Ishikawa (cell line): ENCODE data around the gene CTSS.

Source experiments
- CEBPB ChIP-seq: IDR thresholded peaks from 2 replicates; pipeline ENCODE4 v1.6.1; 2012
- CREB1 ChIP-seq: IDR thresholded peaks from 2 replicates; pipeline ENCODE4 v1.6.1; 2012; ENCODE audit warnings: low read depth
- EGR1 ChIP-seq: IDR thresholded peaks from 2 replicates; pipeline ENCODE4 v1.6.1; 2012
- EP300 ChIP-seq: IDR thresholded peaks from 2 replicates; pipeline ENCODE4 v1.6.1; 2012; ENCODE audit warnings: borderline replicate concordance
- FOXM1 ChIP-seq: IDR thresholded peaks from 2 replicates; pipeline ENCODE4 v1.6.1; 2012; ENCODE audit warnings: low read depth, borderline replicate concordance
- NFIC ChIP-seq: IDR thresholded peaks from 2 replicates; pipeline ENCODE4 v1.6.1; 2012
- RAD21 ChIP-seq: IDR thresholded peaks from 2 replicates; pipeline ENCODE4 v1.6.1; 2012; ENCODE audit warnings: low read depth
- TAF1 ChIP-seq: IDR thresholded peaks from 2 replicates; pipeline ENCODE4 v1.6.1; 2012; ENCODE audit warnings: low read depth, mild to moderate bottlenecking
- TCF12 ChIP-seq: IDR thresholded peaks from 2 replicates; pipeline ENCODE4 v1.6.1; 2012; ENCODE audit warnings: low read depth
- TEAD4 ChIP-seq: IDR thresholded peaks from 2 replicates; pipeline ENCODE4 v1.6.1; 2012
- YY1 ChIP-seq: IDR thresholded peaks from 2 replicates; pipeline ENCODE4 v1.6.1; 2012; ENCODE audit warnings: low read depth
- ZBTB7A ChIP-seq: IDR thresholded peaks from 2 replicates; pipeline ENCODE4 v1.6.1; 2012; ENCODE audit warnings: low read depth
- TF ChIP-seq, protein P1 (sequence below): IDR thresholded peaks from 2 replicates; pipeline ENCODE4 v1.6.1; 2012
- TF ChIP-seq, protein P2 (sequence below): IDR thresholded peaks from 2 replicates; pipeline ENCODE4 v1.6.1; 2012
- TF ChIP-seq, protein P3 (sequence below): IDR thresholded peaks from 2 replicates; pipeline ENCODE4 v1.6.1; 2012; ENCODE audit warnings: low read depth, mild to moderate bottlenecking

CTSS gene

DNA sequence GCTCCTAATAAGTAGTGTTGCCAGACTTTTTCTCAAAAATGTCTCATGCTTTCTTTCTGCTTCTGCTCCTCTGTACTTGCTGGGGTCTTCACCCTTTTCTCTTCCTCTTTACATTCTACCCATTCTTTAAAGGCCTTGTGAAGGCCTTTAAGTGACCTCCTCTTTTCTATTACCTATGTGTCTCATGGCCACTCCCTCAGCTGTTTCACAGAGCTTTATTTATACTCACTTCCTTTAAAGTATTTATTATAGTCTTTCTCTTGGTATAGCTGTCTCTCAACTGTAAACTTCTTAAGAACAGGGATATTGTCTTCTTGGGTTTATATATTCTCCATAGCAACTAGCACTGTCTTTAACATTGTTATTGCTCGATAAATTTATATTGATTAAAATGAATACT lies 69.4 kb downstream of the CTSS start:
- TF ChIP-seq ZBTB7A (no peak), TAF1 (no peak), CREB1 (no peak), EP300 (no peak), TCF12 (no peak), EGR1 (no peak), FOXM1 (no peak), YY1 (no peak), NFIC (no peak)
- TF ChIP-seq, protein P1, sequence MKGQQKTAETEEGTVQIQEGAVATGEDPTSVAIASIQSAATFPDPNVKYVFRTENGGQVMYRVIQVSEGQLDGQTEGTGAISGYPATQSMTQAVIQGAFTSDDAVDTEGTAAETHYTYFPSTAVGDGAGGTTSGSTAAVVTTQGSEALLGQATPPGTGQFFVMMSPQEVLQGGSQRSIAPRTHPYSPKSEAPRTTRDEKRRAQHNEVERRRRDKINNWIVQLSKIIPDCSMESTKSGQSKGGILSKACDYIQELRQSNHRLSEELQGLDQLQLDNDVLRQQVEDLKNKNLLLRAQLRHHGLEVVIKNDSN, result no peak
- TF ChIP-seq, protein P2, sequence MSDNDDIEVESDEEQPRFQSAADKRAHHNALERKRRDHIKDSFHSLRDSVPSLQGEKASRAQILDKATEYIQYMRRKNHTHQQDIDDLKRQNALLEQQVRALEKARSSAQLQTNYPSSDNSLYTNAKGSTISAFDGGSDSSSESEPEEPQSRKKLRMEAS, result no peak

DNA sequence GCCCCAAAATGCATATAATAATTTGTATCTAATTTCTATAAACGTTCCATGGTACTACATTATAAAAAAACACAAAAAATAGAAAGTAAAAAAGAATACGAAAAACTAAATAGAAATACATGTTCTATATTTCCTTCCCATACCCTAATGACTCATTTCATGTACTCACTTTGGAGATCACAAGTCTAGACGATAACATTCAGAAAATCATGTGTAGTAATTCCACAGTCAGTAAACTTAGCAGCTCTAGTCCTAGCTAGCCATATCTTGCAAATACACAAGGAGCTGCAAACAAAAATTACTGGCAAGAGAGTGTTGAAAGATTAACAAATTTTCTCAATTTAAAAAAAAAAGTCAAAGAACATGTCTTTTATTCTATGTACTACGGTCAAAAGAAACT lies 70.0 kb downstream of the CTSS start:
- TF ChIP-seq TAF1, result no peak

DNA sequence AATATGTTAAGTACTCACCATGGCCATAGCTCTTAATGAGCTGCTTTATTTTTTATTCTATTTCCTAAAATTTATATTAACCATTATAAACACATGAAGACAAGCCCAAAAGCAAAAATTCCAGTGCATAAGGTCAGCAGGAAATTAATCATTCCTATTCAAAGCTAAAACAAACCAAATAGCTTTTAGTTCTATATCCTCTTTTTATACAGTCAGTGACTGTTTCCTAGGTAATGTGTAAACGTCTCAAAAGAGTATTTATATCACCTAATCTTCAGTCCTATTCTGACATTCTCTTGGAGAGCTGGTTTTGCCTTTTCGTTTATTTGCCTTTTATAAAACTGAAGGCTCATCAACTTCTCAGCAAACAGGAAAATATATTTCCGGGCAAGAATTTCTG lies 72.9 kb downstream of the CTSS start:
- no peak for TF ChIP-seq CEBPB
- no peak for TF ChIP-seq TAF1
- TF ChIP-seq YY1, result no peak
- TF ChIP-seq NFIC, result no peak
- no peak for TF ChIP-seq RAD21

DNA sequence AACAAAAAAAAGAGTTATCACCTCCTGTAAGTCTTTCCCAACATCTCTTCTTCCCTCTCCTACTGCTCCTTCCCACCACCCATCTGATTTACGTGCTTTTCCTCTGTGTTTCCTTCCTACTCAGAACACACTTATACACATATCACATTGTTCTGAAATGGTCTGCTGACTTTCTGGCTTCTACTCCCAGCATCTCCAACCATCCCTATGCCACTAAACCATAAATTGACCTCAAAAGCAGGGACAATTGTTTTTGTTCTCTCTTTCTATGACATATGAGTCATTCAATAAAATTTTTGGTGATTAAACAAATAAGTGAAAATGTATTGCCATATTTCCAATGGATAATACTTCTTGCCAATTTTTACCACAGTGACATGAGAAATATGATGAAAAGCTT lies 76.8 kb downstream of the CTSS start:
- TF ChIP-seq, protein P2, result no peak
- TF ChIP-seq, protein P1, result no peak
- no peak for TF ChIP-seq FOXM1
- no peak for TF ChIP-seq EGR1
- TF ChIP-seq CEBPB, result no peak
- no peak for TF ChIP-seq TCF12
- TF ChIP-seq TEAD4, result no peak
- TF ChIP-seq CREB1, result no peak
- no peak for TF ChIP-seq TAF1
- no peak for TF ChIP-seq ZBTB7A
- TF ChIP-seq RAD21, result no peak
- TF ChIP-seq NFIC, result no peak

DNA sequence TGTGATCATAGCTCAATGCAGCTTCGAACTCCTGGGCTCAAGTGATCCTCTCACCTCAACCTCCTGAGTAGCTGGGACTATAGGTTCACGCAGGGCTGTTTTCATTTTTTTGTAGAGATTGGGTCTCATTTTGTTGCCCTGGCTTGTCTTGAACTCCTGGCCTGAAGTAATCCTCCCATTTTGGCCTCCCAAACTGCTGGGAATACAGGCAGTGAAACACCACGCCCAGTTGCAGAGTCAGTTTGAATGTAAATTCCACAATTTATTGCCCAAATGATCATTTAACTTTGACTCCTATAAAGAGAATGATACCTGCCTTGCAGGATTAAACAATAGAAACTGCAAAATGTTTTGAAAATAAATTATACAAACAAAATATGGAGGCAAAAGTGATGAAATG lies 79.3 kb downstream of the CTSS start:
- no peak for TF ChIP-seq NFIC
- no peak for TF ChIP-seq TCF12
- TF ChIP-seq, protein P3, sequence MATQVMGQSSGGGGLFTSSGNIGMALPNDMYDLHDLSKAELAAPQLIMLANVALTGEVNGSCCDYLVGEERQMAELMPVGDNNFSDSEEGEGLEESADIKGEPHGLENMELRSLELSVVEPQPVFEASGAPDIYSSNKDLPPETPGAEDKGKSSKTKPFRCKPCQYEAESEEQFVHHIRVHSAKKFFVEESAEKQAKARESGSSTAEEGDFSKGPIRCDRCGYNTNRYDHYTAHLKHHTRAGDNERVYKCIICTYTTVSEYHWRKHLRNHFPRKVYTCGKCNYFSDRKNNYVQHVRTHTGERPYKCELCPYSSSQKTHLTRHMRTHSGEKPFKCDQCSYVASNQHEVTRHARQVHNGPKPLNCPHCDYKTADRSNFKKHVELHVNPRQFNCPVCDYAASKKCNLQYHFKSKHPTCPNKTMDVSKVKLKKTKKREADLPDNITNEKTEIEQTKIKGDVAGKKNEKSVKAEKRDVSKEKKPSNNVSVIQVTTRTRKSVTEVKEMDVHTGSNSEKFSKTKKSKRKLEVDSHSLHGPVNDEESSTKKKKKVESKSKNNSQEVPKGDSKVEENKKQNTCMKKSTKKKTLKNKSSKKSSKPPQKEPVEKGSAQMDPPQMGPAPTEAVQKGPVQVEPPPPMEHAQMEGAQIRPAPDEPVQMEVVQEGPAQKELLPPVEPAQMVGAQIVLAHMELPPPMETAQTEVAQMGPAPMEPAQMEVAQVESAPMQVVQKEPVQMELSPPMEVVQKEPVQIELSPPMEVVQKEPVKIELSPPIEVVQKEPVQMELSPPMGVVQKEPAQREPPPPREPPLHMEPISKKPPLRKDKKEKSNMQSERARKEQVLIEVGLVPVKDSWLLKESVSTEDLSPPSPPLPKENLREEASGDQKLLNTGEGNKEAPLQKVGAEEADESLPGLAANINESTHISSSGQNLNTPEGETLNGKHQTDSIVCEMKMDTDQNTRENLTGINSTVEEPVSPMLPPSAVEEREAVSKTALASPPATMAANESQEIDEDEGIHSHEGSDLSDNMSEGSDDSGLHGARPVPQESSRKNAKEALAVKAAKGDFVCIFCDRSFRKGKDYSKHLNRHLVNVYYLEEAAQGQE, result no peak
- TF ChIP-seq YY1, result no peak
- no peak for TF ChIP-seq CREB1

DNA sequence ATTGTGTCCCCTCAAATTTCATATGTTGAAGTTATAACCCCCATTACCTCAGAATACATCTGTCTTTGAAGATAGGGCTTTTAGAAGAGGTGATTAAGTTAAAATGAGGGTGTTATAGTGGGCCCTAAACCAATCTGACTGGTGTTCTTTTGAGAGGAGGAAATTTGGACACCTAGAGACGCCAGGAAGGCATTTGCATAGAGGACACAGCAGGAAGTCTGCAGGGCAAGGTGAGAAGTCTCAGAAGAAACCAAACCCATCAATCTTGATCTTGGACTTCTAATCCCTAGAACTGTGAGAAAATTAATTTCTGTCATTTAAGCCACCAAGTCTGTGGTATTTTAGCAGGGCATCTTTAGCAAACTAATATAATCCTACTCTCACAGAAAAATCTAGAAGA lies 81.7 kb downstream of the CTSS start:
- TF ChIP-seq NFIC, result no peak
- TF ChIP-seq, protein P2, result no peak
- no peak for TF ChIP-seq RAD21
- no peak for TF ChIP-seq CREB1
- TF ChIP-seq, protein P3, result no peak
- no peak for TF ChIP-seq EP300
- no peak for TF ChIP-seq YY1
- TF ChIP-seq TCF12, result no peak
- TF ChIP-seq, protein P1, result no peak
- no peak for TF ChIP-seq ZBTB7A
- TF ChIP-seq TAF1, result no peak
- TF ChIP-seq CEBPB, result no peak
- TF ChIP-seq FOXM1, result no peak
